GM12878 (cell line): ENCODE data around the gene SYT8. TPM values are rescaled to one million over a fixed set of nuclear protein-coding genes. Genes with fewer than 3 reads are reported as not detected.

Experiments
- ATAC-seq: fragments of 200-7000 bp; cut with Tn5 transposase; 3 replicates; pipeline ENCODE4 v1.9.1; 2020; ENCODE audit warnings: mild to moderate bottlenecking, moderate library complexity
- BruUV-seq: library from RNA; stranded (reverse); fragments of 400-500 nt; replicated peaks from 2 replicates; lab custom pipeline; 2021; lab: Mats Ljungman, UMichigan
- CTCF ChIA-PET: fragments of 300-600 bp; sonication (Branson Sonifier 250); formaldehyde crosslinking; extraction: SDS; loops from one replicate; lab custom pipeline; 2021; ENCODE audit warnings: inconsistent platforms; lab: Yijun Ruan, JAX
- POLR2A ChIA-PET: fragments of 350-600 bp; formaldehyde crosslinking; extraction: SDS; loops from one replicate; lab custom pipeline; 2021; ENCODE audit warnings: inconsistent platforms; lab: Charles Lee
- RAD21 ChIA-PET: fragments of 300-600 bp; sonication (Branson Sonifier 250); formaldehyde crosslinking; loops from one replicate; lab custom pipeline; 2023; ENCODE audit warnings: antibody characterized with exemption; ENCODE audit not compliant: unreplicated experiment; lab: Charles Lee
- SMC1A ChIA-PET: fragments of 300-600 bp; sonication (Branson Sonifier 250); formaldehyde crosslinking; loops from one replicate; lab custom pipeline; 2023; ENCODE audit not compliant: unreplicated experiment, uncharacterized antibody; lab: Charles Lee
- DNase-seq: peaks from one replicate; pipeline ENCODE4 v3.0.0-alpha.2; 2011; ENCODE audit warnings: low read depth, low spot score
- FAIRE-seq: peaks from 3 replicates; lab custom pipeline; 2011; peaks lifted over from hg19 to GRCh38; lab: Jason Lieb, UNC
- H2AFZ ChIP-seq: 2 replicates; pipeline ENCODE4 v1.6.0; 2011; ENCODE audit warnings: low read depth, low read length, control low read depth; ENCODE audit not compliant: control insufficient read depth
- H3K27ac ChIP-seq: 2 replicates; pipeline ENCODE4 v1.5.1; 2011; ENCODE audit warnings: control low read depth; ENCODE audit not compliant: control insufficient read depth, insufficient read depth
- H3K27me3 ChIP-seq, 2 experiments: replicated peaks in 1 of 2; 2 replicates each; pipeline versions ENCODE4 v1.6.0 to v1.6.1; 2011; ENCODE audit warnings: low read length in 1 of 2; ENCODE audit not compliant: control insufficient read depth in 2 of 2, insufficient read depth in 2 of 2
- H3K36me3 ChIP-seq, 2 experiments: 2 replicates each; pipeline ENCODE4 v1.5.1; 2011; ENCODE audit warnings: low read length in 1 of 2; ENCODE audit not compliant: control insufficient read depth in 2 of 2, insufficient read depth in 2 of 2
- H3K4me1 ChIP-seq: 2 replicates; pipeline ENCODE4 v1.6.1; 2011; ENCODE audit warnings: mild to moderate bottlenecking, low read length, moderate library complexity, mixed read lengths; ENCODE audit not compliant: control insufficient read depth, insufficient read depth
- H3K4me2 ChIP-seq: 2 replicates; pipeline ENCODE4 v1.6.0; 2011; ENCODE audit warnings: control low read depth; ENCODE audit not compliant: control insufficient read depth, insufficient read depth
- H3K4me3 ChIP-seq: fragments of 200-600 bp; sonication (generic); 2 replicates; pipeline ENCODE4 v1.5.1; 2016
- H3K79me2 ChIP-seq: 2 replicates; pipeline ENCODE4 v1.6.0; 2011; ENCODE audit warnings: low read length; ENCODE audit not compliant: control insufficient read depth, insufficient read depth
- H3K9ac ChIP-seq: 2 replicates; pipeline ENCODE4 v1.8.0; 2011; ENCODE audit warnings: low read length, control low read depth, mixed read lengths; ENCODE audit not compliant: control insufficient read depth, insufficient read depth
- H3K9me3 ChIP-seq: replicated peaks from 3 replicates; pipeline ENCODE4 v1.5.1; 2011; ENCODE audit warnings: mild to moderate bottlenecking, low read length; ENCODE audit not compliant: control insufficient read depth, insufficient read depth
- H4K20me1 ChIP-seq: 2 replicates; pipeline ENCODE4 v1.6.0; 2011; ENCODE audit not compliant: control insufficient read depth, insufficient read depth
- ATF7 ChIP-seq: fragments of 450-650 bp; IDR thresholded peaks from 2 replicates; pipeline ENCODE4 v1.6.1; 2016; ENCODE audit warnings: low read depth, mild to moderate bottlenecking
- CBX3 ChIP-seq: fragments of 200-600 bp; sonication (generic); IDR thresholded peaks from 2 replicates; pipeline ENCODE4 v1.6.1; 2016; ENCODE audit warnings: low read depth, borderline replicate concordance
- CREB1 ChIP-seq: IDR thresholded peaks from 2 replicates; pipeline ENCODE4 v1.6.1; 2012; ENCODE audit warnings: low read depth, mild to moderate bottlenecking, inconsistent platforms
- EED ChIP-seq: sonication (generic); IDR thresholded peaks from 2 replicates; pipeline ENCODE4 v1.6.1; 2016; ENCODE audit warnings: antibody characterized with exemption, low read depth
- NFXL1 ChIP-seq: fragments of 450-650 bp; IDR thresholded peaks from 2 replicates; pipeline ENCODE4 v1.6.1; 2017; ENCODE audit warnings: antibody characterized with exemption, mild to moderate bottlenecking, borderline replicate concordance
- POLR2AphosphoS5 ChIP-seq: IDR thresholded peaks from 2 replicates; pipeline ENCODE4 v1.6.1; 2011; ENCODE audit warnings: mild to moderate bottlenecking, low read length, inconsistent platforms
- SREBF1 ChIP-seq: IDR thresholded peaks from 2 replicates; pipeline ENCODE4 v1.6.1; 2012; ENCODE audit warnings: mild to moderate bottlenecking, low read length
- ZNF207 ChIP-seq: fragments of 450-650 bp; IDR thresholded peaks from 2 replicates; pipeline ENCODE4 v1.6.1; 2014; ENCODE audit warnings: antibody characterized with exemption, mild to moderate bottlenecking, borderline replicate concordance
- ZZZ3 ChIP-seq: IDR thresholded peaks from 2 replicates; pipeline ENCODE4 v1.6.1; 2011; ENCODE audit warnings: low read depth; ENCODE audit not compliant: control insufficient read depth, insufficient read length
- WGBS: methylation state at CpG from one replicate; pipeline ENCODE4 v1.1.6; 2016; ENCODE audit warnings: low lambda C conversion rate; ENCODE audit not compliant: insufficient replicate concordance, insufficient coverage; ENCODE audit errors: missing lambda C conversion rate; 5-methylcytosine and 5-hydroxymethylcytosine counted together
- in situ Hi-C: fragments of 300-500 bp; cut with MboI; formaldehyde crosslinking; loops from 9 replicates; pipeline ENCODE4 v1.14.3; 2018; ENCODE audit warnings: mixed read lengths
- intact Hi-C: fragments of 100-400 bp; cut with micrococcal nuclease; formaldehyde crosslinking; loops from one replicate; pipeline ENCODE4 v1.14.2; 2022; ENCODE audit not compliant: unreplicated experiment
- polyA plus RNA-seq, 11 experiments: library from polyadenylated mRNA; depleted of rRNA in 4 of 11; unstranded in 6 of 11; stranded (reverse) in 5 of 11; fragments of >200 nt; fragmentation: Nextera tagmentation in 4 of 11; fragmentation: Illumina TruSeq in 1 of 11; extraction: Ambion mirVana in 4 of 11; extraction: Trizol in 1 of 11; gene quantifications; 1 replicate in 1 of 11; 2 replicates in 10 of 11; pipeline versions ENCODE4 v1.2.1 to v1.2.3, GENCODE V29; 2011 to 2016; ENCODE audit warnings: inconsistent platforms in 2 of 11, missing spikeins in 2 of 11, low read depth in 1 of 11
- total RNA-seq, 4 experiments: library from RNA; depleted of rRNA in 3 of 4; stranded (reverse); fragments of >200 nt in 3 of 4; fragmentation: Illumina TruSeq in 1 of 4; extraction: Trizol in 1 of 4; gene quantifications; 2 replicates each; pipeline versions ENCODE4 v1.2.1 to v1.2.3, GENCODE V29; 2013 to 2021
- TF ChIP-seq, protein P1 (sequence below): IDR thresholded peaks from 2 replicates; pipeline ENCODE4 v1.6.1; 2012; ENCODE audit warnings: low read length, inconsistent platforms

The SYT8 gene
- total and polyA plus RNA-seq, 10 of the 15 experiments (the other 5 are each of a cell fraction or from before 2014, with no cell fraction given): 0.44 TPM; not detected in 9

DNA sequence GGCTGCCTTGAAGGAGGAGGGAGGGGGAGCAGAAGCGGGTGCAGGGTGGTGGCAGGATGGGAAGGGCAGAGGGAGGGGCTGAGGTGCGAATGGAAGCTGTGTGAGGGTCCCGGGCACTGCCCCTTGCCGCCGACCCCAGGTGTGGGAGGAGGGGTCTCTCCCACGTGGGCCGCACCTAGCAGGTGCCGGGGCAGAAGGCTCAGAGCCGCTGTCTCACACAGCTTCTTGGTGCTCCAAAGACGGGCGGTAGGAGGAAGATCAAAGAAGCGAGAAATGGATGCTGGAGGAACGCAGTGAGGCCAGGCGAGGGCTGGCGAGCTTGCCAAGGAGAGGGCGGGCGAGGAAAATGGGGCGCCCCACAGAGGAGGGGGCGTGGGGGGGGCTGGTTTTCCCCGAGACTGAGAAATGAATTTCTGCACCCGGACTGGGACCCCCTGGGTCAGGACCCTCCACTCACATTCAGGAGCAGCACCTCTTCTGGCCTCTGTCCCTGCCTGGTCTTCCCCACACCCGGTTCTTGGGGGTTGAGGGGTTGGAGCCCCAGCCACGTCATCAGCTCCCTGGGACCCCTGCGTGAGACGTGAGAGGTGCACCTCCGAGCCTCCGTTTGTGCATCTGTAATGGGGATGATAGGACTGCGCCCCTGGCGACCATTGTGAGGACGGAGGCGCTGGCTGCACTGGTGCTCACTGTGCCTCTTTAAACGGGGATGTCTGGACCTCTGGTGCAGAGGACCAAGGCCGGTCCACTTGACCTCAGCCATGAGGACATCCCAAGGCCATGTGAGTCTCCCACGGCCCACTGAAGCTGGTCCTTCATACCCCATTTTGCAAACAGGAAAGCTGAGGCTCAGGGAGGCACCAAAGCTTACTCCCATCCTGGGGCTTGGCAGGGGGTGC lies 34.9 kb downstream of the SYT8 start:
- H3K9ac ChIP-seq: no peak overlapping the region
- H3K4me1 ChIP-seq: no peaks in the 10 kb centered on the region
- H3K27ac ChIP-seq: no peak overlapping the region
- no peak overlapping the region for H2AFZ ChIP-seq
- TF ChIP-seq SREBF1 (no peak), POLR2AphosphoS5 (no peak; the same call in 1 of the 2 replicates), CREB1 (no peak), EED (no peak), ZNF207 (no peak), NFXL1 (no peak), CBX3 (no peak), ATF7 (no peak), ZZZ3 (no peak)
- TF ChIP-seq, protein P1, sequence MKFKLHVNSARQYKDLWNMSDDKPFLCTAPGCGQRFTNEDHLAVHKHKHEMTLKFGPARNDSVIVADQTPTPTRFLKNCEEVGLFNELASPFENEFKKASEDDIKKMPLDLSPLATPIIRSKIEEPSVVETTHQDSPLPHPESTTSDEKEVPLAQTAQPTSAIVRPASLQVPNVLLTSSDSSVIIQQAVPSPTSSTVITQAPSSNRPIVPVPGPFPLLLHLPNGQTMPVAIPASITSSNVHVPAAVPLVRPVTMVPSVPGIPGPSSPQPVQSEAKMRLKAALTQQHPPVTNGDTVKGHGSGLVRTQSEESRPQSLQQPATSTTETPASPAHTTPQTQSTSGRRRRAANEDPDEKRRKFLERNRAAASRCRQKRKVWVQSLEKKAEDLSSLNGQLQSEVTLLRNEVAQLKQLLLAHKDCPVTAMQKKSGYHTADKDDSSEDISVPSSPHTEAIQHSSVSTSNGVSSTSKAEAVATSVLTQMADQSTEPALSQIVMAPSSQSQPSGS: no peak
- TF ChIP-seq, all 136 proteins: peak for 0
- no TSS peak for BruUV-seq
- ChIA-PET POLR2A (interaction anchor here (1.5 kb wide), 1 partner anchor 13 kb away, joined by 3 read pairs; no protein-coding TSS in a partner anchor), CTCF (interaction anchor here (0.7 to 1.8 kb wide), 2 partner anchors 13 to 31 kb away, joined by 3 to 5 read pairs; partner anchors contain the start of gene TNNI2), RAD21 (no interaction called here), SMC1A (no interaction called here)
- no peak overlapping the region for H3K4me3 ChIP-seq
- intact Hi-C loops (no loop called here), in situ Hi-C loops (no loop called here)
- ATAC-seq (no peak), DNase-seq (no peak), FAIRE-seq (no peak)
- peaks cover 0 to 5% of the 10 kb centered on the region in 2 experiments; a peak in 3 of 4 replicates for H3K36me3 ChIP-seq
- WGBS: 84% methylated on average over 32 of the region's 34 CpGs
- H3K27me3 ChIP-seq: no peaks in the 10 kb centered on the region
- no peak overlapping the region for H3K4me2 ChIP-seq
- no peaks in the 10 kb centered on the region for H3K9me3 ChIP-seq
- H3K79me2 ChIP-seq: peaks cover 2% of the 10 kb centered on the region
- H4K20me1 ChIP-seq: no peaks in the 10 kb centered on the region; the same call in 1 of the 2 replicates
